Activated CD8-positive, alpha-beta memory T cell treated with anti-CD3 and anti-CD28 coated beads for 1 hour (primary cell): ENCODE measurements around the gene RANBP1.
"Not testable (repeated sequence)": the region's sequence is repeated elsewhere in the genome, so short reads cannot be mapped to it uniquely, and the experiment has no call there.

Experiments used
- DNase-seq, 2 donors: peaks; one replicate each; pipeline ENCODE4 v3.0.0-alpha.2; 2020; ENCODE audit warnings: low read depth in 1 of 2; ENCODE audit errors: extremely low read depth in 1 of 2

Gene RANBP1

GRCh38 chr22:20115691-20116375 lies at the start of gene RANBP1:
RANBP1 (plus strand) TSS chr22:20116104; CDS start chr22:20116185, 81 bp downstream.
- no peak for DNase-seq

- no peak for DNase-seq
Observed at GRCh38 chr22:20066617-20067383, 49.1 kb upstream of the RANBP1 start.

- not testable (repeated sequence) for DNase-seq
Observed at GRCh38 chr22:20067384-20067682, 48.6 kb upstream of the RANBP1 start.

DNA sequence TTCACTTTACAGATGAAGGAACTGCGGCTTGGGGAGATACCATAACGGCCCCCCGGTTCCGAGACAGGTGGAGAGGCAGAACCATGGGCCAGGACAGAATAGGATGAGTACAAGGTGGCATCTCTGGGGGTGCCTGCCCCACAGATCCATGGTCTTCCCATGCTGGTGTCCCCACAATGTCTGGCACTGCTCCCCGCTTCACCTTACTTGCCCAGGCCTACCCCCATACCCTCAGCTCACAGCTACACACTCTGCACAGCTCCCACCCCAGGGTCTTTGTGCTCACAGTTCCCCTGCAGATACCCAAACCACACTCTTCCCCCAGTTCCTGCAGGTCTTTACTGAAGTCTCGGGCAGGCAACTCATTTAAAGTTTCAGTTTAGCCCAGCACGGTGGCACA lies 47.3 kb upstream of the RANBP1 start:
- no peak for DNase-seq

GRCh38 chr22:20069331-20070042 lies 46.4 kb upstream of the RANBP1 start:
- DNase-seq: no peak

GRCh38 chr22:20071524-20071972 lies 44.4 kb upstream of the RANBP1 start:
- no peak for DNase-seq

DNA sequence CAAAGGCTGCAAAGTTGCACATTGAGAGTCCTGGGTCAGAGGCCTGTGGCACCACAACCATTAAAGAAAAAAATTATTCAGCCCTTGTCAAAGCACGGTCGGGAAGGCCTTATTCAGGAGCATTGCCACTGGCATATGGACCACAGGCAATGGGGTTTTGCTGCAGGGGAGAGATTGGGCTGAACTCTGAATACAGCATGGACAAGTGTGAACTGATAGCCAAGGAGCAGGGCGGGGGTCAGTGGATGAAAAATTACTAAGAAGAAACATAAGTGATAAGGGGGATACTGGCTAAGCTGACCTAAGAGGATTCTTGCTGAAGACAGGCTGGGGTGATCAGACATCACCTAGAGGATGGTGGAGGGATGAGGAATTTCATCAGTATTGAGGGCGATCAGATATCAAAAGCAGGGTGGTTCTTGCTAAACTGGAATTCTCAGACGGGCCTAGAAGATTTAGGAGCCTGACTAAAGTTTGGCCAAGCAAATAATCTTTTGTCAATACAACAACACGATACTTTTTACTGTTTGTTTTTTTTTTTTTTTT lies 39.2 kb upstream of the RANBP1 start:
- no peak for DNase-seq

GRCh38 chr22:20079745-20080444 lies 36.0 kb upstream of the RANBP1 start, which contains the start of gene DGCR8:
DGCR8 (plus strand) TSS chr22:20080241; CDS start chr22:20085964, 5,723 bp downstream.
- DNase-seq: peak in 1 of 2 donors; percentile 54

- DNase-seq: peak in 1 of 2 donors; percentile 60
Observed at GRCh38 chr22:20080445-20080775, 35.5 kb upstream of the RANBP1 start.

DNA sequence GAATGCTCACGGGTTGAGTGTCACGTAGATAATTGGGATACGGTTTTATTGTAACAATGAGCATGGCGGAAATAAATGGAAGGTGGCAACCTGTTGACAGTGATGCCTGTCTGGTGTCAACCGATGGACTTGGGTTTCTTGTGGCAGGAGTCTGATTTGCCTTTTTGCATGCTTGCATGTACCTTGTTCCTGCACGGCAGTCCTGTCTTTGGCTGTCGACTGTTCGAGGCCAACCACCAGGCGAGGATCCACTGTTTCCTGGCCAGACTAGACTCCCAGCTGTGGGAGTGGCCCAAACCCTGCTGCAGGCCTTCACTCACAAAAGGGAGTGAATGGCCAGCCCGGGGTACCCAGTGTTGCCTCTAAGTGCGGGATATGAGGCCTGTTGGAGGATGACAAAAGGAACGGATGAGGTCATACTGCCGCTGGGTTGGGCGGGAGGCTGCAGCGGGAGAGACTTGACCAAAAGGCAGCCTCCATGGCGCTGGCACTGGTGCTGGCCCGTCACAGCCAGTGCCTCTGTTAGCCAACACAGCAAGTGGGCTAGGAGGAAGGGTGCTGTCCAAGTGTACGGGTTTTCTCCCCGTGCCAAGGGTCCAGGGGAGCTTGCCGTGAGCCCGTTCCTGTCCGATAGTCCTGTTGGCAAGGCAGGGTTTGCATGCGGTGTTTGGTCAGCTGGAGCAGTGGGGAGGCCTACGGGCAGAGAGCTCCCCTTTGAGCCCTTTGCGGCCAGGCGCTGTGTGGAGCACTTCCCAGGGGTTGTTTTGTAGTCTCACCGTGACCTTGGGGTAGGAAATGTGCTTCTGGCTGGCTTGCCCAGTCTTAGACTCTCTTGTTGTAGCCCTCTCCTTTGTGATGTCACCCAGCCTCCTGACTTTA lies 34.9 kb upstream of the RANBP1 start:
- no peak for DNase-seq

DNA sequence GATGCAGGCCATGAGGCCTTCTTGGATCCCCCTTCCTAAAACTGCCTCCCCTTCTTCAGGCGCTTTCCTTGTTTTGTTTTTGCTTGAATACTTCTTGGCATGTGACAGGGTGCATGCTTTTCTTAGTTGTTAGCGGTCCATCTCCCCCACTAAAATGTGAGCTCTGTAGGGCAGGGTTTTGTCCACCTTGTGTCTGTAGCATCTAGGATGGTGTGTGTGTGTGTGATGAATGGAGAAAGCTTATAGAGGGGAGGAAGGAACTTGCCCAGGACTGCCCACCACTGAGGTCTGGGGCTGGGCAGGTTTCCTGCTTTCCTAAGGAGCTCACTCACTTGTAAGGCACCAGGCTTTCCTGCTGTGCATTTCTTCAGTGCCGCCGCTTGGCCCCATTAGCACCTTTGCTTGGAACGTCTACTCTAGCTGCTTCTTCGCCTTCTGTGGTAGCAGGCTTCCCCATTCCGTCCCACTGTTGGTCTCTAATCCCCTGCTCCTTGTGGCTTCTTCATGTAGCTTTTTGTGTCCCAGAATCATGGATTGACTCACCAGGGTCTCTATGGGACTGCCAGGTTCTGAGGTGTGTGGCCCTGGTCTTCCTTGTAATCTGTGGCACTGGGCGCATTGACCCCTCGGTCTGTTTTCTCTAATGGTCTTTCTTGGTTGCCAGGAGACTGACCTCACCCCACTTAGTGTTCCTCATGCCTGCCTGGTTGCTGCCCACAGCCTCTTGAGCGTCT lies 32.6 kb upstream of the RANBP1 start:
- DNase-seq: no peak

GRCh38 chr22:20083891-20084546 lies 31.9 kb upstream of the RANBP1 start:
- no peak for DNase-seq

- DNase-seq: no peak
Observed at GRCh38 chr22:20084547-20085413, 31.1 kb upstream of the RANBP1 start.

- DNase-seq: no peak
Observed at GRCh38 chr22:20085651-20086050, 30.3 kb upstream of the RANBP1 start.

- DNase-seq: no peak
Observed at GRCh38 chr22:20086101-20086599, 29.8 kb upstream of the RANBP1 start.

DNA sequence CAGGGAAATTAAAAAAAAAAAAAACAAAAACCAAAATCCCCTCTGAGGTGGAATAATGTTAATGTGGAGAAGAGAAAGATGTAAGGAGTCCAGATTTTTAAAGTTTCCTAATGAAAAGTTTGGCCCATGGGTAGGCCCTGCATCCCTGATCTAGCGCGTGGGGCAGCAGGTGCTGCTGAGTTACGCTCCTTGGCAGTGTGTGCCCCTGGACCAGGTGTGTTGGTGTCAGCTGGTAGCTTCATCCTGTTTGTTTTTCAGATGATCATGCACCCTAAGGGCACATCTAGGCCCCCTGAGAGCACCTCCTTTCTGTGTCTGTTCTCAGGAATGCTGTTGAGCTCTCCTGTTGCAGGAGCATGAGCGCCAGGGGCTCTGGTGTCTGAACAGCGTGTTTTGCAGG lies 29.1 kb upstream of the RANBP1 start:
- no peak for DNase-seq
